ENCODE results near the gene PTGER1. TPM values are rescaled to one million over a fixed set of nuclear protein-coding genes. Genes with fewer than 3 reads are reported as not detected.

The PTGER1 gene
- total and polyA plus RNA-seq, 9 of the 15 experiments (the other 6 are each of a cell fraction or from before 2014, with no cell fraction given) = 0.06 to 0.36 (median 0.31) TPM; not detected in 5

- TF ChIP-seq CHD7 (IDR thresholded peaks at IDR 0.05; ENCODE audit: low read depth, low read length) (no peak), TRIM28 (IDR thresholded peaks at IDR 0.05) (no peak), YY1 (IDR thresholded peaks at IDR 0.05; ENCODE audit: borderline replicate concordance in 1 of 3, control insufficient read depth in 1 of 3, extremely low read depth in 1 of 3, insufficient read depth in 3 of 3, insufficient read length in 1 of 3, insufficient replicate concordance in 2 of 3, low read depth in 1 of 3, low read length in 2 of 3) (peak in 2 of 3 experiments; percentile 23 to 31), TSC22D4 (tag; IDR thresholded peaks at IDR 0.05) (no peak), GATAD2B (IDR thresholded peaks at IDR 0.05; ENCODE audit: borderline replicate concordance) (0 out of 2 replicates have a peak, but pooled peaks have one; percentile 17), STAT6 (CRISPR knock-in tag; IDR thresholded peaks at IDR 0.05) (no peak), HBP1 (CRISPR knock-in tag; IDR thresholded peaks at IDR 0.05) (no peak)
Measured at GRCh38 chr19:14432791-14433553, 42.2 kb downstream of the PTGER1 start, which contains the start of gene PKN1 (continued).
